Thyroid gland (tissue), 4 donors: ENCODE data around the gene COL18A1.

Experiments used
- CTCF ChIP-seq, 6 experiments: fragments of 200-600 bp in 3 of 6; fragments of 450-650 bp in 3 of 6; sonication (generic) in 3 of 6; IDR thresholded peaks; one replicate each; pipeline ENCODE4 v1.5.1; 2016 to 2019; ENCODE audit warnings: antibody characterized with exemption in 6 of 6, mild to moderate bottlenecking in 2 of 6, inconsistent platforms in 1 of 6, moderate library complexity in 1 of 6
- POLR2A ChIP-seq, 2 donors: fragments of 450-650 bp; IDR thresholded peaks; one replicate each; pipeline ENCODE4 v1.6.1; 2017; ENCODE audit warnings: antibody characterized with exemption in 2 of 2, mild to moderate bottlenecking in 2 of 2, moderate library complexity in 1 of 2

DNA sequence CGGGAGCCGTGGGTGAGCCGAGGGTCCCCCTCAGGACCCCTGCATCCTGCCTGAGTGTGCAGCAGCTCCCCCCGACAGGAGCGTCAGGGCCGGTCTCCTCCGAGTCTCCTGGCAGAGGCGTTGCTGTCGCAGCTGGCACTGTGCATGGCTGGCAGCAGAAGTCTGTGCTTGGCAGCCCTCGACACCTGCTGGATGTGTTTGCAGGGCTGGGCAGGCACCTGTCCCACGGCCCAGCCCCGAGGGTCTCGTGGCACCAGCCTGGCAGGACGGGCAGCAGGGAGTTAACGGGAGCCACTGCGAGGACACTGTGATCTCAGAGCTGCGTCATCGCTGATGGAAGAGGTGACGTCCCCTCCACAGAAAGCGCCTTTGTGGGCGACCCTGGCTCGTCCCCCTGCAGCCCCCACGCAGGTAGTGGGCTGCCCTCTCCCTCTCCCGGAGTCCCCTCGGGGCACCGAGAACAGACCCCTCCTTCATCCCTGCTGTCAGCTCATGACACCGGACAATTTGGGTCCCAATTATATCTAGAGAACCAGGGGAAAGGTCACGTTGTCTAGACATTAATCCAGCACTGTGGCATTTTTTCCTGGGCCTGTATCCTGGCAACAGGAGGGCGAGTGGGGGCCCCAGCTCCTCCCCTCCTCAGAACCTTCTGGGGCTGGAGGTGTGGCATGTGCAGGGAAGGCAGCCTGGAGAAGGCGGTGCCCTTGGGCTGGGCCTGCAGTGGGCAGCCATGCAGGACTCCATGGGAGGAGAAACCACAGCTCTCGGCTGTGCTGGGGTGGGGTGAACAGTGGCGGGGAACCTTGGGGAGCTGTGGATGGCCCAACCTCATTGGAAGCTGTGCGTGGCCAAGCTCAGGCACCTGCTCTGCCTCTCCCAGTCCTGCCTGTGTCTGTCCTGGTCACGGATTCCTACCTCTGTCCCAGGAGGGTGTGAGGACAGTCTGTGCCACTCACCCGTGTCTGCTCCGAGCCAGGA is 15.4 kb downstream of the COL18A1 start:
- TF ChIP-seq CTCF (IDR thresholded peaks at IDR 0.05) (no peak), POLR2A (IDR thresholded peaks at IDR 0.05) (peak in 1 of 2 donors; percentile 55)
